ES-I3 (cell line): ENCODE data around the gene NTSR2.
"Not testable (repeated sequence)": the region's sequence is repeated elsewhere in the genome, so short reads cannot be mapped to it uniquely, and the experiment has no call there.

ENCODE experiments used
- H3K36me3 ChIP-seq: 2 replicates; pipeline ENCODE4 v1.6.1; 2013; ENCODE audit warnings: mild to moderate bottlenecking, low read length, control low read depth, moderate library complexity; ENCODE audit not compliant: insufficient read depth
- H3K4me1 ChIP-seq: 2 replicates; pipeline ENCODE4 v1.6.1; 2013; ENCODE audit warnings: mild to moderate bottlenecking, control low read depth, low read length; ENCODE audit not compliant: insufficient read depth
- H3K9ac ChIP-seq: 2 replicates; pipeline ENCODE4 v1.6.1; 2013; ENCODE audit warnings: low read depth, mild to moderate bottlenecking, low read length, moderate library complexity
- H3K9me3 ChIP-seq: 2 replicates; pipeline ENCODE4 v1.6.1; 2013; ENCODE audit warnings: mild to moderate bottlenecking, low read length, moderate library complexity; ENCODE audit not compliant: control insufficient read depth, insufficient read depth

NTSR2 gene

GRCh38 chr2:11661891-11662435 lies 8.0 kb downstream of the NTSR2 start:
- Histone ChIP-seq H3K36me3 (no peaks in the 10 kb centered on the region), H3K9me3 (peaks cover 10% of the 10 kb centered on the region; the same call in 1 of the 2 replicates), H3K9ac (no peak overlapping the region), H3K4me1 (no peaks in the 10 kb centered on the region)

DNA sequence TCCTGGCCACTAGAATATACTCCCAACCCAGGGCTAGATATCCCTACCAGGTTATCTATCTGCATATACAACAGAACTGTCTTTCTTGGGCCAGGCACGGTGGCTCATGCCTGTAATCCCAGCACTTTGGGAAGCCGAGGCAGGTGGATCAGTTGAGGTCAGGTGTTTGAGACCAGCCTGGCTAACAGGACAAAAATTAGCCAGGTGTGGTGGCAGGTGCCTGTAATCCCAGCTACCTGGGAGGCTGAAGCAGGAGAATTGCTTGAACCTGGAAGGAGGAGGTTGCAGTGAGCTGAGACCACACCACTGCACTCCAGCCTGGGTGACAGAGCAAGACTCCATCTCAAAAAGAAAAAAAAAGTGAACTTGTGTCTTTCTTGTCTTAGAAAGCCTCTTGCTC lies 9.6 kb downstream of the NTSR2 start:
- not testable (repeated sequence) for H3K36me3 ChIP-seq, H3K4me1 ChIP-seq, H3K9ac ChIP-seq
- peaks cover 10% of the 10 kb centered on the region; the same call in 1 of the 2 replicates for H3K9me3 ChIP-seq

DNA sequence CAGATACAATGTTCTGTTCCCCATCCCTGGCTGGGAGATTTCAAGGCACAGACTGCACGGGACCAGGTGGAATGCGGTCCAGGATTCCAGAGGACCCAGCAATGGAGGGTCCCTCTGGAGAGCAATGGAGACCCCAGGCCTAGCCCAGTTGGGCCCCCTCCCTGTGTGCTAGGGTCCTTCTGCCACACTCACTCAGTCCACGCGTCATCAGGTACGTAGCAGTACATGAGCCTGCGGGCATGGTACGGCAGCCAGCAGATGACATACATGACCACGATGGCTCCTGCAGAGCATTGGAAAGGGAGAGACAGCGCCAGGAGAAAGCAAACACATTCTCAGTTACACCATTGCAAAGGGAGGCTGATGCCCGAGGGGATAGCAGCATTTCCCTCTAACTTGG lies 10.1 kb downstream of the NTSR2 start:
- Histone ChIP-seq H3K4me1 (no peaks in the 10 kb centered on the region), H3K36me3 (no peaks in the 10 kb centered on the region), H3K9me3 (peaks cover 10% of the 10 kb centered on the region; the same call in 1 of the 2 replicates), H3K9ac (no peak overlapping the region)

DNA sequence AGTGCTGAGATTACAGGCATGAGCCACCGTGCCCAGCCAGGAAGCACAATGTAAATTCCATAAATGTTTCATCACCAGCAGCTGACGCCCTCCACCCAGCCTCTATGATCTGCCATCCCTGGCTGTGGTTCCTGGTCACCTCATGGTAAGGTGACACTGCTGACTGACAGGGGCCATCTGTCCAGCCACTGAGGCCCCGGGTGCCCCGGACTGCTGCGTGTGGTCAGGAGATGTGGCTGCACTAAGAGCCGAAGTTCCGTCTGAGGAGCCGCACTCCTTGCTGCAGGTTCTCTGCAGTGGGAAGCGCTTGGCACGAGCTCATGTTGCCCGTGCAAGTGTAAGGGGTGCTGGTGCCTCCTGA lies 10.9 kb downstream of the NTSR2 start:
- Histone ChIP-seq H3K4me1 (no peaks in the 10 kb centered on the region), H3K9me3 (peaks cover 10% of the 10 kb centered on the region; the same call in 1 of the 2 replicates)

DNA sequence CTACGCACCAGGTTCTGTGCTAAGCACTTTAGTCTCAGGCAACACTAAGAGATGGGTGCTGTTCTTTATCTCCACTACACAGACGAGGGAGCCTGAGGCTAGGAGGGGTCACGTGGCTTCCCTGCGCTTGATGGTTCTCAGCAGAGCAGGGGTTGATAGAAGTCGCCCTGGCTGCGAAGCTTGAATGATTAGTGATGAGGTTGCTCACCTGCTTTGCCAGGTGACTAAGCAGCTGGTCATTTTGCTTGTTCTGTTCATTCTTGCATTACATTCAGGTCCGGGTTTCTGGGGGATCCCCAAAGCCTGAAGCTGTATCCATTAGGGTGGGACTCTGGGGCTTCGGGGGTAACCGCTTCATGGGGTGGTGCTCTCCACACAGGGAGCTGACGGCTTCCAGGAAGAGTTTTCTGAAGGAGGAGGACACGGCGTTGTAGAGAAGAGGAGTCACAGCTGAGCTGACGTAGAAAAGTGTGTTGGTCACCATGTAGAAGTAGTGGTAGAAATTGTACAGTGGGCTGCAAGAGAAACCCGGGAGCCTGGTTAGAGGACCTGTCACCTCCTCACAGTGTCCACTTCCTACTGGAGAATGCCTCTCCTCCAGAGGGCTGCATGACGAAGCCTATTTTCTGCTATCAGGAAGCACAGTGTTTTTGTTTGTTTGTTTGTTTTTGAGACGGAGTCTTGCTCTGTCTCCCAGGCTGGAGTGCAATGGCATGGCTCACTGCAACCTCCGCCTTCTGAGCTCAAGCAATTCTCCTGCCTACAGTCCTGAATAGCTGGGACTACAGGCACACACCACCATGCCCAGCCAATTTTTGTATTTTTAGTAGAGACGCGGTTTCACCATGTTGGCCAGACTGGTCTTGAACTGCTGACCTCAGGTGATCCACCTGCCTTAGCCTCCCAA lies 11.5 kb downstream of the NTSR2 start:
- H3K36me3 ChIP-seq, result no peaks in the 10 kb centered on the region
- H3K9ac ChIP-seq, result no peak overlapping the region
- H3K4me1 ChIP-seq, result no peaks in the 10 kb centered on the region
- H3K9me3 ChIP-seq, result peaks cover 6% of the 10 kb centered on the region; the same call in 1 of the 2 replicates

More for the DNA sequence above, 10.9 kb downstream of the NTSR2 start:
- Histone ChIP-seq H3K9ac (no peak overlapping the region), H3K36me3 (no peaks in the 10 kb centered on the region)

DNA sequence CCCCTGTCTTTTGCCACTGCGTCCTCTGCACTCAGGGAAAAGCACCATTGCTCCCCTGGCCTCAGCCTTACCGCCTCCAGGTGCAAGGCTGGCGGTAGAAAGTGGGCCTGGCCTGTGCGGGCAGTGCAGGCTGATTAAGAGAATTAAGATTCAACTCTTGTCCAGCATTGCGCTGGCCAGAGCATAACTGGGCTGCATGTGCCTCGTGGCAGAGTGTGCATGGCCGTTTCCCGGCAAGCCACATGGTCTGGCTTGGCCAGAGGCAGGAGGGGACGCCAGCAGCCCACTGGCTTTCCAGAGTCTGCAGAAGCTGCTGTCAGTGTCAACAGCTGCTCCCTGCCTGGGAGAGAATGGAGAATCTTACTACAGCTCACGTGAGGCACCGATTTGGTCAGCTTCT lies 12.3 kb downstream of the NTSR2 start:
- Histone ChIP-seq H3K9me3 (no peaks in the 10 kb centered on the region; the same call in 1 of the 2 replicates), H3K4me1 (no peaks in the 10 kb centered on the region), H3K9ac (no peak overlapping the region), H3K36me3 (no peaks in the 10 kb centered on the region)

GRCh38 chr2:11657195-11657594 lies 12.8 kb downstream of the NTSR2 start:
- no peaks in the 10 kb centered on the region for H3K9me3 ChIP-seq
- no peaks in the 10 kb centered on the region for H3K4me1 ChIP-seq
- H3K36me3 ChIP-seq, result no peaks in the 10 kb centered on the region
- no peak overlapping the region for H3K9ac ChIP-seq

DNA sequence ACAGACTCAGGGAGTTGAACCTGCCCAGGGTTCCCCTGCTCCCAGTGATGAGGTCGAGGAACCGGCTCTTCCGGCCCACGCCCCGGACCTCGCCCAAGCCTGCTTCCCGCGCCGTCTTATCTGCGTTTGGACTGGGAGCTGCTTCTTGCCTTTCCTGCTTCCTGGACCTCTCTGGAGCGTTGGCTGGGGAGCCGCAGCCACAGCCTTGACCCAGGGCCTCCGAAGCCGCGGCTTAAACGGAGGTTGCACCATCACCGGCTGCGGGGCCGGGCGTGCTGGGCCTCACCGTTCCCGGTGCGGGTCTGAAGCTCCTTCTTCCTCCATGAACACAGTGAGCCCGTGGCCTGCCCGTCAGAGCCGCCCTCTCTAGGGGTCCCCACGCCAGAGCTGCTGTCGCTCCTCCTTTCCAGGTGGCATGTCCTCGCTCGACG lies 13.3 kb downstream of the NTSR2 start:
- no peak overlapping the region for H3K9ac ChIP-seq
- no peaks in the 10 kb centered on the region for H3K4me1 ChIP-seq
- no peaks in the 10 kb centered on the region for H3K9me3 ChIP-seq
- no peaks in the 10 kb centered on the region for H3K36me3 ChIP-seq

GRCh38 chr2:11656252-11656651 lies 13.7 kb downstream of the NTSR2 start:
- Histone ChIP-seq H3K9me3 (no peaks in the 10 kb centered on the region), H3K36me3 (no peaks in the 10 kb centered on the region), H3K4me1 (no peaks in the 10 kb centered on the region), H3K9ac (no peak overlapping the region)

GRCh38 chr2:11655495-11655894 lies 14.5 kb downstream of the NTSR2 start:
- Histone ChIP-seq H3K9ac (no peak overlapping the region), H3K9me3 (no peaks in the 10 kb centered on the region), H3K36me3 (no peaks in the 10 kb centered on the region), H3K4me1 (no peaks in the 10 kb centered on the region)

GRCh38 chr2:11652553-11652952 lies 17.4 kb downstream of the NTSR2 start:
- Histone ChIP-seq H3K36me3 (no peaks in the 10 kb centered on the region), H3K9me3 (no peaks in the 10 kb centered on the region), H3K9ac (no peak overlapping the region), H3K4me1 (peaks cover 6% of the 10 kb centered on the region; the same call in 1 of the 2 replicates)

DNA sequence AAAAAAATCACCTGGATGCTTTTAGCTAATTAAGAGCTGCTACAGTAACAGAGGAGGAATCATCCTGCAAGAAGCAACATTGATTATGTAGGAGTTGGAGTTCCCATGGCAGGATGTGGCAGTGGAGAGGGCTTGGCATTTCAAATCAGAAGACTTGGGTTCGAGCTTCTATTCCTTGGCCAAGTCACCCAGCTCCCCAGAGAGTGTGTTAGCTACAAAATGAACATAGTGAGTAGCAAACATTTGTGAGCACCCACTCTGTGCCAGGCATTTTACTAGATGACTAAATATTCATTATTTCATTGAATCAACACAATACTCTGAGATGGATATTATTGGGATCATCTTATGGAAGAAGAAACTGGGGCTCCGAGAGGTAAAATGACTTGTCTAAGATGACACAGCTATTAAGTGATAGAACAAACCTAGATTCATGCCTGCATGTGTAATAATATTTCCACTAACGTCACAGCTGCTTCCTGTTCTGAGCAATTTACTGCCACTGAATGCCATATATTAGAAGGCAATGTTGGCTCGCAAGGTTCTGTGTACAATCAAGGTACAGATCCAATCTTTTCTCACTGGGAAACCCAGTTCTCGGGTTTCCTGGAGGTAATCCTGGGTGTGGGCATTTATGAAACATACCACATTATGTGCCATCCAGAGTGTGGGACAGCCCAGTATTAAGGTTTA lies 18.0 kb downstream of the NTSR2 start:
- Histone ChIP-seq H3K9ac (no peak overlapping the region), H3K9me3 (no peaks in the 10 kb centered on the region), H3K4me1 (peaks cover 6% of the 10 kb centered on the region; the same call in 1 of the 2 replicates), H3K36me3 (no peaks in the 10 kb centered on the region)

GRCh38 chr2:11649093-11649492 lies 20.9 kb downstream of the NTSR2 start:
- H3K4me1 ChIP-seq, result peaks cover 6% of the 10 kb centered on the region; the same call in 1 of the 2 replicates
- no peak overlapping the region for H3K9ac ChIP-seq
- no peaks in the 10 kb centered on the region for H3K36me3 ChIP-seq
- no peaks in the 10 kb centered on the region for H3K9me3 ChIP-seq

DNA sequence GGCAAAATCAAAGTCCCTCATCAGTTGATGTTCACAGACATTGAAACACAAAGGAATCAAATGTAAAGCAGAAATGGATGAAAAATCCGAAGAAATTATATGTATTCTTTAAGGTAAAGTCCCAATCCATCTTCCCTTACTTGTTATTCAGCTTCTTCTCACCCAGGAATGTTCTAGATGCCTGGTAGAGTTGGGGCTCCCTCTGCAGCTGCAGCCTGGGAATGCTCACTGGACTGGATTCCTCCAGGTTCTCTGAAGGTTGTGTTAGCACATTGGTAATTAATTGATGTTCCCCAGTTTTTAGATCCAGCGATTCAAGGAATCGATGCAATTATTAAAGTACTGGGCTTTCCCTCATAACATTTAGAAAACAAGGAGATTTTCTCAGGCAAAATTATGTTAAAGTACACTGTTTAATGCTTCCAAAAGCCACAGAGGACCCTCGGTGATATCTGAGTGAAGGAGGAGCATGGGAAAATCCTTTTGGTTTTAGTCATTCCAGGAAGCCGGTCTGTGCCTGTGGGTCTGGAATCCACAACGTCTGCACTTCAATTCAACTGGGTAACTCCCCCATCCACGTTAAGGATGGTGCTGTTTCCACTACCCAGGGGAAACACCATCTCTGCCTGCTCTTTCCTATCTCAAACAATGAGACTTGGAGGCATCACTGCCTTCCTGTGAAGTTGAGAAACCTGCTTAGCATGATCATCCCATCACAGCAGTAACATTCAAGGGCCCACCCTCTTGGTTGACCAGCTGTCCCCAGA lies 22.0 kb downstream of the NTSR2 start:
- Histone ChIP-seq H3K4me1 (peaks cover 6% of the 10 kb centered on the region; the same call in 1 of the 2 replicates), H3K9ac (no peak overlapping the region), H3K36me3 (peaks cover under 1% of the 10 kb centered on the region; the same call in 1 of the 2 replicates), H3K9me3 (no peaks in the 10 kb centered on the region)
